G401.6 (cell line): ENCODE data around the gene CERS3.

Experiments used
- FAIRE-seq: peaks from 2 replicates; lab custom pipeline; 2012; peaks lifted over from hg19 to GRCh38; lab: Jason Lieb, UNC

Gene CERS3

DNA sequence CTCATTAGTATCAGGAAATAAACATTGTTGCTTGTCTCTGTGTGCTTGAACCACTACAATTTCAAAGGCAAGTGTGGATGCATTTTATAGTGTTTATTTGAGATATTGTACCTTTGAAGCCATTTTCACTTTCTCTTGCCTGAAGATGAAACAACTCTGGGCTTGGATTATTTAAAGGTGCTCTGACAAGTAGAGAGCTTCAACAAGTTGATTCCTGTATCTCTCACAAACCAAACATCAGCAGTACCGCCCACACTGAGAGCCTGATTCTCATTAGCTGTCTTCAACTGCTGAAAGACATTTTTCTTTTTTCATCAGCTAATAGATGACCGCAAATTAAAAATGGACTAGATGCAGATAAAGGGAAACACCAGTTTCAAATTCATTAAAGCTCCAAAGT is 806 bp upstream of the CERS3 start:
- no peak for FAIRE-seq

- no peak for FAIRE-seq
Measured at GRCh38 chr15:100526027-100526481, 2.7 kb downstream of the CERS3 start.

DNA sequence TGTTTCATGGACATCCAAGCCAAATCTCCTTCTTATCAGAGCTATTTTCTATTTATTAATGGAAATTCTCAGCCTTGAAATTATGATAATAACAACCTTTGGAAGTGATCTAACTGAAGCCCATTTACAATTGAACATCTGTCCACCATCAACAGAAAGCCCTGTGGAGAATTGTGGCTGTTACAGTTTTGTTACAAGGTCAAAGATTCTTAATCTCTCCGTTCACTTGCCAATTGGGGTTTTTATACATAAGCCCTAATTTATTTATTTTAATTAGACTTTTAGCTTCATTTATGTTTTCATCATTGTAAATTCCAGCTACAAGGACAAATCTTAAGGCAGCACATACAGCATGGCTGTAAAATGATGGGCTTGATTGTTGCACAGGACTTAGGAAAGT is 3.3 kb downstream of the CERS3 start:
- no peak for FAIRE-seq

GRCh38 chr15:100524326-100524725 is 4.4 kb downstream of the CERS3 start:
- FAIRE-seq, result no peak

DNA sequence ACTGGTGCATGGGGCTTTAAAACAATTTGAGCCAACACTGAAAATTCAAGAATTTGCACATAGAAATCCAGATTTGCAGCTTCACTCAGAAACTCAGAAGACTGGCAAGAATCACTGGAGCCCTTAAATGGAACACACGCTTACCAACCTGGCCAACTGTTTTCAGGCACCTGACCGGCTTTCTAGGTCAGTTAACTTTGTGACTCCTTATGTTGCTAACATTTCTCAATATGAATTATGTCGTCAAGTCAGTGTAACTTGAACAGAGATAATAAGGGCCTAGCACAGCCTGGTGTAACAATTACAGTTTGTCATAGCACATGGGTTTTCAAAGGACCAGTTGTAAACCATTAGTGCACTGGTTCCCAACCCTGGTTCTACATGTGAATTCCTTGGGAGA is 6.8 kb downstream of the CERS3 start:
- no peak for FAIRE-seq

DNA sequence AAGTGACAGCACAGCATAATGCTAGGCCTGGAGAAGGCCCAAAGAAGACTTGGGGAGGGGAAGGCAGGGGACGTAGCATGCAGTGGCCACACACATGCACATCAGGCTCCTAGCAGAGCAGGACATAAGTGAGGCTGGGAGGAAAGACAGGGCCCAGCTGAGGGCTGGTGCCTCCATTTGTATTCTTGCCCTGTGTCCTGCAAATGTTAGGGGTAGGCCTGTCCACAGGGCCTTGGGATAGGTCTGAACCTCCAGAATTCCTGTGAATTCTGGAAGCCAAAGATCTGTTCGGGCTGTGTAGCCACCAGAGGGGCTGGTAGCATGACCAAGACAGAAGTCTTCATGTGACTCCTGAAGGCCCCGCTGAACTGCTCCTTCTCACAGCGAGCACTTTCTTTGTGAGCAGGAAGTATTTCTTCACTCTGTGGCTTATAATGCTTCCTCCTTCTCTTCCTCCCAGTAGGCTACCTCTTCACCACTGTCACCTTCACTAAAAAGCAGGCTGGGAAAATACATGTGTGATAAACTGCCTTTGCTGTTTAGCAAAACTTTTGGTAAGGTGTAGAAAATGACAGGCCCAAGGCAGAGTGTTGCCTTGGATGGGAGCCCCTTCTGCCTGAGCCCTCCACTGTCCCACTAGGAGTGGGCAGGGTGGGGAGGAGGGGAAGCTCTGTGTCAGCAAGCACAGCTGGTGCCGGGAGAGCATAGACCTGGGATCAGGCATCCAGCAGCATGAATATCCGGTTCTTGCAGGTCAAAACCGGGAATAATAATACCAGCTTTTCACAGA is 8.4 kb downstream of the CERS3 start:
- no peak for FAIRE-seq

GRCh38 chr15:100517846-100518245 is 10.9 kb downstream of the CERS3 start:
- no peak for FAIRE-seq

DNA sequence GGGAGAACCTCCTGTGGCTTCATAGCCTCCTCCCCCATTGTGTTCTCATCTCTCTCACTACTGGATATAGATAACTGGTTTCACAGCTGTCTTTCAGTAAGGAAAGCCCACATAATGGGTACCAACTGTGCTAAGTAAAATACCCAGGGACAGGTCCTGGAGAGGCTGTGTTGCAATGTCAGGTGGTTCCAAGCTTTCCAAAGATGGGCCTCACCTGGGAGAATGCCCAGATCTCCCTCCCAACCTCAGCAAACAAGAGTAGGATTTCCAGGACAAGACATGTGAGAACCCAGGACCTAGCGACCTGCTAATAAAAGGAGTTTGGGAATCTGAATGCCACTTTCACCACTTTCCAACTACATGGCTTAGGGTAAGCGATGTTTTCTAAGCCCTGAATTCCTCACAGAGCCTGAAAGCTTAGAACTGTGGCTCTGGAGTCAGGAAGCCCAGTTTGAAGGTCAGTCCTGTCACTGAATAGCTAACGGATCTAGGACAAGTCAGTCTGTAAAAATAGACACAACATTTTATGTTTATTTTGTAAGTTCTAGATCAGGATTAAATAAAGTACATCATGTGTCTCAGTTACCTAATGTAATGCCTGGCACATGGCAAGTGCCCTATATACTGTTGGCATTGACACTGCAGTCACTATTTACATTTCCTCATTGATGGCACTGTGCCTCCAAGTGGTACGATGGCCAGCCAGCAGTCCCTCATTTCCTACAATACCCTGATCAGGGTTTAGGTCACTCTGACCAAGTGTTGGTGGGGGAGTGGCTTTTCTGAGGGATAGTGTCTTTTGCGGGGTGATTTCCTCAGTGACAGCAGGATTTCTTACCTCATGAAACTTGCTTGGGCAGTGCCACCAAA is 11.9 kb downstream of the CERS3 start:
- no peak for FAIRE-seq

- FAIRE-seq, result no peak
Measured at GRCh38 chr15:100515758-100516157, 13.0 kb downstream of the CERS3 start.

GRCh38 chr15:100508641-100509300 is 20.0 kb downstream of the CERS3 start:
- no peak for FAIRE-seq

DNA sequence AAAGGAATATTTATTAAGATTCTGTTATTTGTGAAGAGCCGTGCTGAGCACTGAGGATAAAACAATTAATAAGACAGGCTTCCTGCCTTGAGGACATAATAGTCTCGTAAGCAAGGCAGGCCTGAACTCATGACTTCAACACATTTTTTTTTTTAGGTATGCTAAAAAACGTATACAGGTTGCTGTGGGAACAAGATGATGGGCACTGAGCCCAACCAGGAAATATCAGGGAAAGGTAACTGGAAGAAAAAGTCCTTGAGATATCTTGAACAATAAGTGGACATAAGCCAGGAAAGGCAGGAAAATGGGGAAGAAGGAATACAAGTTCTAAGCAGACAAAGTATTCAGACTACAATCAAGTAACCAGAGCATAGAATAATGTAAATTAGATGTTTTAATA is 26.1 kb downstream of the CERS3 start:
- FAIRE-seq, result no peak

DNA sequence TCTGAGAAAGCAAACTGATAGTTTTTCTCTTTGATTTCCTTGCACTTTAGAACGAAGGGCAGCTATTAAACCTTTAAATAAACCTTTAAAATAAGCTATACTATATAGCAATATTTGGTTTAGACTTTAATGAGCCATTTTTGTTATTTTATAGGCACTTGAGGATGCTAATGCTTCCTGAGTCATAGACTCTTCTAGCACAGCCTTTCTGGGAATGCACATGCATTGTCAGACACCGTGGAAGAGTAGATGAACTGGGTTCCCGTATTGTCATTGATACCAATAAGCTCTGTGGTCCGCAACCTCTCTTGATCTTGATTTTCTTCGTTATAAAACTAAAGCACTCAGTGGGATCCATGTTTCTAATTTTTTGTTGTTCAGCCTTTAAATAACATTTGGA is 27.6 kb downstream of the CERS3 start:
- FAIRE-seq, result no peak

DNA sequence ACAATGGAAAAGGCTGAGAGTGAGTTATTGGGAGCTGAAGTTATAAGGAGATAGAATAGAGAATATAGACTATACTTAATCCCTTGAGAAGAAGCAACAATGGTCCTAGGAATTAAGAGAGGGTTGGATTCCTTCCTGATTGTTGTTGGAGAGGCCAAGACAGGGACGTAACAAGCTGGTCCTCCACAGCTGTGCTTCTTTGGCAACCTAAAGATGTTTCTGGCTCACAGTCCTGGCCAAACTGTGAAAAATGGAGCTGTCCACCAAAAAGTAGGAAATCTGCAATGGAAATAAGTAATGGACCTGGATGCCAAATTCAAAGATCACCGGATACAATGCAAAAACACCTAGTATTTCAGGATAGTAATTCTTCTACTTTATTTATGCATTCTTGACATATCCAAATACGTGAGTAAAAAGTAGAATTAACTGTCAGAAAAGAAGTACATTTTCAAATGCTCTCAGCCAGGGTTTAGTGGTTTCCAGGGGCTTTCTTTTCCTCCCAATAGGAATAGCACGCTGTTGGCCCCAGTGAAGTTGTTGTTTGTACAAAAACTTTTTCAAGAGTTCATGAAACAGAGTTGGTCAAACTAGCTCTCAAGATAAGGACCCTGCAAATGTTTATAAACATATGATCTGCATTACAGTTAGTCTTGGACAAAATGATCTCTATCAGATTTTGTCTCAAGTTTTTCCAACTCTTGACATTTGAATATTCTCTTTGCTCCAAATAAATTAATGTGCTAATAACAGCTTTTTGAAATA is 28.3 kb downstream of the CERS3 start:
- no peak for FAIRE-seq

- FAIRE-seq, result no peak
Measured at GRCh38 chr15:100495861-100496260, 32.9 kb downstream of the CERS3 start.

DNA sequence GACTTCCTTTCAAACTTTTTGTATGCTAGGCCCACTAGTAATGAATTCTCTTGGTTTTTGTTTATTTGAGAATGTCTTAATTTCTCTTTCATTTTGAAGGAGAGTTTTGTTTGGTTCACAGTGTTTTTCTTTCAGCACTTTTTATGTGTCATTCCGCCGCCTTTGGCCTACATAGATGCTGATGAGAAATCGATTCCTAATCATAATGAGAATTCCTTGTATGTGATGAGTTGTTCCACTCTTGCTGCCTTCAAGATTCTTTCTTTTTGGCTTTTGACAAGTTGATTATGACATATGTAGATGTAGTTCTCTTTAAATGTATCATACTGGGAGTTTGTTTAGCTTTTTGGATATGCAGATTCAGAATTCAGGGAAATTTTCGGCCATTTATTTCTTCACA is 35.5 kb downstream of the CERS3 start:
- FAIRE-seq, result no peak

DNA sequence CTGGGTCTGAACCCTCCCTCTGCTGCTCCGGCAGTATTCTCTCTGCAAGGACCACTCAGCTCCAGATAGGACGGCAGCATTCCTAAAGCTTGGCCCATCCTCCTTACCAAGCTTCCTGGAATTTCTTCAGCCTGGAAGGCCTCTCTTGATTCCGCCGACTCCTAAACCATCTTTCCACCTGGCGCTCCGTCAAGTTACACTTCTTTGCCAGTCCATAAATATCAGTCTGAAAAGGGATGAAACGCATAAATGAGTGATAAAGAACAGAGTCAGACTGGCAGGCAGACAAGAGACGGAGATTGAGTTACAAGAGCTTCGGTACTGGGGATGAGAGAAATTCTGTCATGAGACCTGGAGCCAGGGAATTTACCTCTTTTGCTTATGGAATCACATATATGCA is 44.3 kb downstream of the CERS3 start:
- FAIRE-seq, result no peak

GRCh38 chr15:100483370-100483769 is 45.4 kb downstream of the CERS3 start:
- FAIRE-seq, result no peak

- no peak for FAIRE-seq
Measured at GRCh38 chr15:100476805-100477204, 51.9 kb downstream of the CERS3 start.

GRCh38 chr15:100472736-100473135 is 56.0 kb downstream of the CERS3 start:
- FAIRE-seq, result no peak

GRCh38 chr15:100471933-100472332 is 56.8 kb downstream of the CERS3 start:
- FAIRE-seq, result no peak

DNA sequence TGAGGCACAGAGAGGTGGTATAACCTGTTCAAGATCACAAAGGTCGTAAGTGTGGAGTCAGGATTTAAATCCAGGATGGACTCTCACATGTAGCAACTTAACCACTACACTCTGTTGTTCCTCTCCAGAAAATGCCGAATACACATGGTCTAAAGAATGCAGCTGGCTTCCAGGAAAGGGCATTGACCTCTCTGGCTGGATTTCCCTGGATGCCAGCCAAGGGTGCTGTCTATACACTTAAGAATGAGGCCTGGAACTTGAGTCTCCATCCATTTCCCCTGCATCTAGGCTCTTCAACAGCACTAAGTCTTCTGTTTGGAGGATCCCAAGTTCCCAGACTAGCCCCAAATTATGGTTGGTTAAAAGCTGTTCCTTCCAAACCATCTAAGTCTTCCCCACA is 60.5 kb downstream of the CERS3 start:
- no peak for FAIRE-seq

- FAIRE-seq, result no peak
Measured at GRCh38 chr15:100466073-100466472, 62.7 kb downstream of the CERS3 start.
